ENCODE data around the gene CEP128.

Gene CEP128

GRCh38 chr14:80448267-80448666 lies 493.3 kb downstream of the CEP128 start:
- Histone ChIP-seq H3K4me3 (ENCODE audit: low read depth, low read length) (no peak overlapping the region), H3K36me3 (ENCODE audit: control insufficient read depth in 2 of 2, insufficient read depth in 1 of 2, low read length in 2 of 2) (no peaks in the 10 kb centered on the region), H3K27ac (ENCODE audit: extremely low read depth, low read depth, low read length) (no peak overlapping the region), H3K4me1 (ENCODE audit: control insufficient read depth, insufficient read depth, low read length) (no peaks in the 10 kb centered on the region), H3K9me3 (ENCODE audit: control insufficient read depth, insufficient read depth, low read depth, low read length) (no peaks in the 10 kb centered on the region)
- ChIA-PET POLR2A (no interaction called here), CTCF (no interaction called here)
- no peak for TF ChIP-seq ZNF16 (tag by site-specific recombination; IDR thresholded peaks at IDR 0.05; ENCODE audit: low read depth)
- no peak for TF ChIP-seq ZNF211 (tag by site-specific recombination; IDR thresholded peaks at IDR 0.05; ENCODE audit: low read depth)
- no peak for TF ChIP-seq ZSCAN4 (tag by site-specific recombination; IDR thresholded peaks at IDR 0.05)
- no peak for TF ChIP-seq ZNF473 (tag by site-specific recombination; IDR thresholded peaks at IDR 0.05)
- TF ChIP-seq KLF16 (tag by site-specific recombination; IDR thresholded peaks at IDR 0.05): no peak
- no peak for TF ChIP-seq ZNF768 (tag by site-specific recombination; IDR thresholded peaks at IDR 0.05)
- no peak for TF ChIP-seq ZNF830 (tag by site-specific recombination; IDR thresholded peaks at IDR 0.05; ENCODE audit: low read depth)
- TF ChIP-seq ZNF311 (tag by site-specific recombination; IDR thresholded peaks at IDR 0.05; ENCODE audit: borderline replicate concordance): no peak
- TF ChIP-seq ZNF202 (tag by site-specific recombination; IDR thresholded peaks at IDR 0.05; ENCODE audit: borderline replicate concordance): no peak
- TF ChIP-seq ZNF2 (tag by site-specific recombination; IDR thresholded peaks at IDR 0.05): no peak
- TF ChIP-seq PRDM4 (tag by site-specific recombination; IDR thresholded peaks at IDR 0.05): no peak
- no peak for TF ChIP-seq ZNF24 (tag by site-specific recombination; IDR thresholded peaks at IDR 0.05)
- TF ChIP-seq ZNF558 (tag by site-specific recombination; IDR thresholded peaks at IDR 0.05): no peak
- TF ChIP-seq ZNF664 (tag by site-specific recombination; IDR thresholded peaks at IDR 0.05): no peak
- no peak for TF ChIP-seq BCL11A (tag by site-specific recombination; IDR thresholded peaks at IDR 0.05; ENCODE audit: low read depth)
- no peak for TF ChIP-seq ZNF518A (tag by site-specific recombination; conservative IDR thresholded peaks at IDR 0.05; ENCODE audit: low read depth)
- no peak for TF ChIP-seq ZNF280D (tag by site-specific recombination; IDR thresholded peaks at IDR 0.05)
- no peak for TF ChIP-seq GLI2 (tag by site-specific recombination; IDR thresholded peaks at IDR 0.05; ENCODE audit: borderline replicate concordance, low read depth)

Measured in HEK293 (cell line).